Raji (cell line): ENCODE measurements around the gene EFCAB5.

Experiments used
- POLR2A ChIP-seq: IDR thresholded peaks from 2 replicates; pipeline ENCODE4 v1.6.1; 2011; ENCODE audit warnings: low read depth, low read length, control low read depth; ENCODE audit not compliant: insufficient read depth

EFCAB5 gene

GRCh38 chr17:30062372-30062771, 120.9 kb downstream of the EFCAB5 start:
- no peak for TF ChIP-seq POLR2A

- TF ChIP-seq POLR2A = no peak
Measured at GRCh38 chr17:30064738-30065137, 123.3 kb downstream of the EFCAB5 start.

- no peak for TF ChIP-seq POLR2A
Measured at GRCh38 chr17:30068465-30068864, 127.0 kb downstream of the EFCAB5 start.

DNA sequence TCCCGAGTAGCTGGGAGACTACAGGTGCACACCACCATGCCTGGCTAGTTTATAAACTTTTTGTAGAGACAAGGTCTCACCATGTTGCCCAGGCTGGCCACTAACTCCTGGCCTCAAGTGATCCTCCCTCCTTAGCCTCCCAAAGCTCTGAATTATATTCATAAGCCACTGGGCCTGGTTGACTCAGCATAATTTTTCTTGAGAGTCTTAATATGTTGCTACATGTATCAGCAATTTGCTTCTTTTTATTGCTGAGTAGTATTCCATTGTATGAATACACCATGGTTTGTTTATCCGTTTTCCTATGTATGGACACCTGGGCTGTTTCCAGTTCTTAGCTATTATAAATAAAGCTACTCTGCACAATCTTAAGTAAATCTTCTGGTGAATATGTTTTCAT, 132.8 kb downstream of the EFCAB5 start:
- no peak for TF ChIP-seq POLR2A

DNA sequence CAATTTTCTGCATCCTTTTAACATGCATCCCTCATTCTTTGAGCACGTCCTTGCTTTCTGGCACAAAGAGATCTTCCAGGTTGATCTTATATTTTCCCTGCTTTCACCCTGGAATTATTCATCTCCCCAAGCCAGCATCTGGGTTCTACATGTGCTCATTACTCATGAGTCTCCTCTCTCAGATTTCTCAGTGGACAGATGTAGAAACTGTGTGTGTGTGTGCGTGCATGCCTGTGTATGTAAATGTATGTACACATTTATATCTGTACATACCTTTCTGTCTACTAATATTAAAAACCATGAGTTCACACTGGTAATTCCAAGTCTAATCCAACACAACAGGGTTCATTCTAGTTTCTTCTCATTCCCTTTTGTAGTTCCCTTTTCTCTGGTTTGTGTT, 133.3 kb downstream of the EFCAB5 start:
- TF ChIP-seq POLR2A = no peak

GRCh38 chr17:30082773-30083172, 141.3 kb downstream of the EFCAB5 start:
- TF ChIP-seq POLR2A = no peak

- no peak for TF ChIP-seq POLR2A
Measured at GRCh38 chr17:30084788-30085187, 143.4 kb downstream of the EFCAB5 start.

DNA sequence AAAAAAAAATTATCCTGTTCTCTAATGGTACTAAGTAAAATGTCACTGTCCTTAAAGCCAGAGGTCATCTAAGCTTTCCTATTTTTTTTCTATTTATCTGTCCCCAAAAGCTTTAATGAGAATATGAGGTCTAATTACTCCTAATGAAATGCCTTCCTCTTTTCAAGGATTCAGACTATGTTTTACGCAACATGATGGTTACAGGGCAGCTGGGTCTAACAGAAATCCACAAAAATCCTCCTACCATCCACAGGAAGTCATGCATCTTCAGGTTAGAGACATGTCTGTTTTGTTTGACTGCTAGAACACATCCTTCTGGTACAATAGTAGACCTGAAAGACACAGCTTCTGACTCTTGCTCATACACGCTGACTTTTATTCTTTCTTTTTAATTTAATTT, 145.5 kb downstream of the EFCAB5 start:
- TF ChIP-seq POLR2A = no peak

GRCh38 chr17:30091121-30091670, 149.8 kb downstream of the EFCAB5 start:
- TF ChIP-seq POLR2A = no peak

DNA sequence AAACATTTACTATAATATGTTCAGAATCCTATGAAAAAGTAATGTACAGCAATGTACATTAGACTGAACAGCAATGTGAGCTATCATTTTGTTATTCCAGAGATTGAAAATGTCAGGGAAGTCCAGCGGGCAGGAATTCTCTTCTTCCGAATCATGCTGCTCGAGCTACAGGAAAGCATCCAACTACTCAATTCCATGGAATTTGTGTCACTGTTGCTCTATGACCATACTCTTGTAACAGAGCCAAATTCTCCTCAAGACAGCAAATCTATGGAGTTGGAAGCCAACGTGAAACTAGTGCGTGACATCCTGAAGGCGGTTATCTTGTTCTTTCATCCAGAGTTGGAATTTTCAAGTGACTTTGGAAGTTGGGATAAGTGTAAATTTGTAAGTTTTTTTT, 150.3 kb downstream of the EFCAB5 start:
- TF ChIP-seq POLR2A = no peak

DNA sequence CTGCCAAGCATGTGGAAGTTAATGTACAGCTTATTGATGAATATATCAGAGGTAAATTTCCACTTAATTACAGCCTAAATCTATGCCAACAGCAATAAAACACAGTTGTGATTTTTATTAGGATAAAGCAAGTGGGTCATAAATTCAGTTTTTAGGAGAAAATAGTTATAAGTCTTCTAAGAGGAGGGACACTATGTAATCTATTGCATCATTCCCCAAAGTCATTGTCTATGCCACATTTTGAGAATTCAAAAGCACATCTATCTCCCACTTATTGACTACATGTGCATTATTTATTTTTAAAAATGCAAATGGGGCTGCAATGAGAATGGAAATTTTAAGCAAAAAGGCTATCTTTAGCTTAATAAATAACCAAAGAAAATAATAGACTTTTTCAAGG, 151.5 kb downstream of the EFCAB5 start:
- no peak for TF ChIP-seq POLR2A

DNA sequence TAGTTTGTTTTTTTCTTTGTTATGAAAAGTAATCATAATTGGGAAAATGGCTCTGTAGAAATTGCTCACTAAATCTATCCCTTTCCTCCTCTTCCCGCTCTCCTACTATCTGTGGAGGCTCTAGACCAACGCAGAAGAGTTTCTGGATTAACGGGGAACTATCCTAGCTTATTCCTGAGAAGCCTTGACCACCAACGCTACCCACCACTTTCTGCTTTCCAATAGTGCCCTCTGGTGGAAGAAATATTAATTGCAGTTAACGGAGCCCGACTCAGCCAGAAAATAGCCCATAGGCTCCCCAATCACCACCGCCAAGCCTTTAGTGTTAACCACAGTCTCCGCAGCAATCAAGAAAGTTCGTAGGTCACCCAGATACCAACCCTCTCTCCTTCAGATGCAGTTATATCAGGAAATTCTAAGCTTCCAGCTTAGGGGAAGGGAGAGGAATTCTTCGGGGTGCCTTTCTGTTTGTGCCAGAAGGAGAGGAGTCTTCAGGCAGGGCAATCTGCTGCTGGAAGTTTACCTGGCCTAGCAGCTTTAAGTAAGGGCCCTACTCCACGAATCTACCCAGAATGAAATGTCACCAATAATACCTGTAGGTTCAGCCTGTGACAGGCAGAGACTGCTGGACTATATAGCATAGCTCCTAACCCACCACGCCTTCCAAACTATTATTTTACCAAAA, 152.2 kb downstream of the EFCAB5 start:
- TF ChIP-seq POLR2A = no peak

DNA sequence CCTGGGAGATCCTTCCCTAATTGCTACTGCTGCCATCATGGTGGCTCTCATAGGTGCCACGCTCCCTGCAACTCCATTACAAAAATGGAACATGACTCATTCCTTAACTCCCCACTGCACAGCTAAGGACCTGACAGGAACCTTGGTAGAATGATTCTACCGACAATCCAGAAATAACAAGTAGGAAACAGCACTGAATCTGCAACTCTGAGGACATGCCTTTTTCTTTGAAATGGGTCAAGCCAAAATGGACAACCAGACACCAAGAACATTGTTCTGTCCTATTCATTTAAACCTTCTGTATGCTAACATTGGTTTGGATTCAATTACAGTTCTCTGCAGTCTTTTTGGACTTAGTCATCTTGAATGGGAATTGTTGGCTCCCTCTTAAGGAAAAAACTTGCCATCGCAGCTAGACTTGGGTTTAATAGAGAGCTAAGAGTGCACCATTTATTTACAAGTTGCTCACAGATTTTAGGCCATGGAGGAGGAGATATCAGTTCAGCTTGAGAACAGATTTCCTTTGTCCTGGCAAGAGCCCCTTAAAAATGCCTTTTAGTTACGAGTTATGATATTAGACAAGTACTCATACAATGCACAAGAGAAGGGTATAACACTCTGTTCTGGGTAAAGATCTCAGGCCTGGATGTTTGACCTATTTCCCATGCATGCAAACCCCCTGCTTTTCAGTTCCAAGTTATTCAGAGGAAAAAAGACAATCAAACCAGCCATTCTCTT, 154.2 kb downstream of the EFCAB5 start:
- no peak for TF ChIP-seq POLR2A

DNA sequence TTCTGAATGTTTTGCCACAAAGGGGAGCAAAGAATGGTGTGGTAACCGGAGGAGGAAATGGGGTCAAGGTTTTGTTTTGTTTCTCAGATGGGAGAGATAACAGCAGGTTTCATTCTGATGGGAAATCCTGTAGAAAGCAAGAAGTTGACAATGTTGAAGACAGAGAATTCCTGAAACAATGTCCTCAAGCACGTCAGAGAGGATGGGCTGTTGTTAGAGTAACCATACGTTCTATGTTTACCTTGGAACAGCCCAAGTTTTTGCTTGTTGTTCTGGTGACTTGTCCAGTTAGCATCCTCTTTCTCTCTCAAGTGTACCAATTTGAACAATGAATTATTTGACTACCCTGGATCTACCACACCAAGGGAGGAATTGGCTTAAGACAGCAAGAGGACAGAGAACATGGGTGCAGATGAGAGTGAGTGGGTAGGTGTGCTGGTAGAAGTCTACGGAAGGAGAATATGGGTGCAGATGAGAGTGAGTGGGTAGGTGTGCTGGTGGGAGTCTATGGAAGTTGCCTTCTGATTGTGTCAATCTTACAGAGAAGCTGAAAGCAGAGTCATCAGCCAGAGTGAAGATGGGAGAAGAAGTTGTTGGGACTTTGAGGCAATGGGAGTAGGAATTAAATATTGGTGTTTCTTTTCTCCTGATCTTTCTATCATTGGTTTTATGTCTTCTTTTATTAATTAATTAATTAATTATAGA, 160.4 kb downstream of the EFCAB5 start:
- TF ChIP-seq POLR2A = no peak

DNA sequence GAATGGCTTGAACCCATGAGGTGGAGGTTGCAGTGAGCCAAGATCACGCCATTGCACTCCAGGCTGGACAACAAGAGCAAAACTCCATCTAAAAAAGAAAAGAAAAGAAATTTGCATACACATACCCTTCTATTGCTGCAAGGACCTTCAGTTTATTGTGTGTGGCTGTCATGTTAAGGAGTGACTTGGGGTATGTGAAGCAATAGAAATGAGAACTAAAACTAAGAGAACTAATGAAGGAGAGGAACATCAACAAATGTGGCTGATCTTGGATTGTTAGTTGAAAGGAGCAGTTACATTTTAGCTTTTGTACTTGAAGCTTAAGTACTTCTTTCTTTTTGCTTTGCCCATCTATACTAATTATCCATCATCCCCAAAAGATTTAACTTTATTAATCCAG, 162.5 kb downstream of the EFCAB5 start:
- no peak for TF ChIP-seq POLR2A
